Karpas-422 (cell line): ENCODE data around the gene ARHGAP33. TPM values are rescaled to one million over a fixed set of nuclear protein-coding genes. Genes with fewer than 3 reads are reported as not detected.

Source experiments
- DNase-seq: peaks from one replicate; pipeline ENCODE4 v3.0.0-alpha.2; 2015
- H2AFZ ChIP-seq: fragments of 200-600 bp; sonication (generic); 2 replicates; pipeline ENCODE4 v1.6.1; 2014; ENCODE audit warnings: antibody characterized with exemption, low read length, mixed read lengths
- H3K27ac ChIP-seq: fragments of 200-600 bp; sonication (generic); 2 replicates; pipeline ENCODE4 v1.5.1; 2014; ENCODE audit warnings: mild to moderate bottlenecking, low read length, moderate library complexity
- H3K27me3 ChIP-seq: fragments of 200-600 bp; sonication (generic); 2 replicates; pipeline ENCODE4 v1.6.1; 2014; ENCODE audit warnings: low read length, mixed read lengths
- H3K36me3 ChIP-seq: fragments of 200-600 bp; sonication (generic); 2 replicates; pipeline ENCODE4 v1.6.1; 2014; ENCODE audit warnings: low read length, mixed read lengths; ENCODE audit not compliant: insufficient read depth
- H3K4me1 ChIP-seq: fragments of 200-600 bp; sonication (generic); 2 replicates; pipeline ENCODE4 v1.6.1; 2014; ENCODE audit warnings: mild to moderate bottlenecking, low read length, mixed read lengths
- H3K4me2 ChIP-seq: fragments of 200-600 bp; sonication (generic); 2 replicates; pipeline ENCODE4 v1.6.1; 2014; ENCODE audit warnings: low read length, low read depth, mild to moderate bottlenecking; ENCODE audit not compliant: poor library complexity, severe bottlenecking
- H3K4me3 ChIP-seq: fragments of 200-600 bp; sonication (generic); 2 replicates; pipeline ENCODE4 v1.5.1; 2014; ENCODE audit warnings: mild to moderate bottlenecking, antibody characterized with exemption, low read length, mixed read lengths
- H3K79me2 ChIP-seq: fragments of 200-600 bp; sonication (generic); 2 replicates; pipeline ENCODE4 v1.6.1; 2014; ENCODE audit warnings: mild to moderate bottlenecking, low read length, mixed read lengths
- H3K9ac ChIP-seq: fragments of 200-600 bp; sonication (generic); 2 replicates; pipeline ENCODE4 v1.6.0; 2014; ENCODE audit warnings: low read length
- H3K9me2 ChIP-seq: fragments of 200-600 bp; sonication (generic), shearing (Covaris generic); replicated peaks from 2 replicates; pipeline ENCODE4 v1.6.0; 2014; ENCODE audit warnings: mild to moderate bottlenecking, low read length, moderate library complexity; ENCODE audit not compliant: insufficient read depth
- H3K9me3 ChIP-seq: fragments of 300-700, 200-600 bp; sonication (generic); 2 replicates; pipeline ENCODE4 v1.6.1; 2014; ENCODE audit warnings: low read length, mixed read lengths
- H4K20me1 ChIP-seq: fragments of 200-600 bp; sonication (generic); 2 replicates; pipeline ENCODE4 v1.6.1; 2014; ENCODE audit warnings: mild to moderate bottlenecking, antibody characterized with exemption, low read length, low read depth; ENCODE audit not compliant: insufficient read depth
- total RNA-seq: library from RNA; depleted of rRNA; stranded (reverse); fragments of >200 nt; shearing (Covaris generic); gene quantifications from 2 replicates; pipeline ENCODE4 v1.2.3, GENCODE V29; 2014; ENCODE audit warnings: low replicate concordance

ARHGAP33 gene
- total RNA-seq, 1 experiment from 2014 or later, result 5.8 TPM

DNA sequence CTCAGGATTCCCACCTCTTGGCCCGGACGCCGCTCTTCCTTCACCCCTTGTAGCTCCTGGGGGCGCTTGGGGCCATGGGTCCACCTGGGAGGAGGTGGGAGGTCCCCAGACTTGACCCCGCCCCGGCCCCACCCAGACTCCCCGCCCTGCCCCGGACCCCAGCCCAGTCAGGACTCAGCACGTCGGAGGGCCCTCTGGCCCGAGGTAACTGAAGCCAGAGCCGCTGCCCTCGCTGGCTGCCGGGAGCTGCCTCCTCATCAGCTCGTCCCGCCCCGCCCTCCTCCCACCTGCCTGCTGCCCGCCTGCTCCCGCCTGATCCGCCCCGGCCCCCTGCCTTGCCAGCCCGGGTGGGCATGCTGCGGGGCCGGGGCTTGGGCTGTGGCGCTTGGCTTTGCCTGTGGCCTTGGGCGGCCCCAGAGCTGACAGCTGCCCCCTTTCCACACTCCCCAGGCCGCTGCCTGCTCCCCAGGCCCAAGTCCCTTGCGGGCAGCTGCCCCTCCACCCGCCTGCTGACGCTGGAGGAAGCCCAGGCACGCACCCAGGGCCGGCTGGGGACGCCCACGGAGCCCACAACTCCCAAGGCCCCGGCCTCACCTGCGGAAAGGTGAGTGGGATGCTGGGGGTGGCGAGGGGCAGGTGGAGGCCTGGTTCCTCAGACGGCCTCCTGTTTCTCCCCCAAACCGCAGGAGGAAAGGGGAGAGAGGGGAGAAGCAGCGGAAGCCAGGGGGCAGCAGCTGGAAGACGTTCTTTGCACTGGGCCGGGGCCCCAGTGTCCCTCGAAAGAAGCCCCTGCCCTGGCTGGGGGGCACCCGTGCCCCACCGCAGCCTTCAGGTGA lies 9.4 kb downstream of the ARHGAP33 start:
- Histone ChIP-seq H3K9ac (no peak overlapping the region), H3K36me3 (no peaks in the 10 kb centered on the region), H2AFZ (no peak overlapping the region), H3K4me2 (no peak overlapping the region), H3K79me2 (no peaks in the 10 kb centered on the region), H3K27me3 (no peaks in the 10 kb centered on the region), H3K9me2 (no peaks in the 10 kb centered on the region), H3K4me3 (no peak overlapping the region), H3K4me1 (no peaks in the 10 kb centered on the region), H4K20me1 (no peaks in the 10 kb centered on the region), H3K27ac (no peak overlapping the region), H3K9me3 (no peaks in the 10 kb centered on the region)
- no peak for DNase-seq

DNA sequence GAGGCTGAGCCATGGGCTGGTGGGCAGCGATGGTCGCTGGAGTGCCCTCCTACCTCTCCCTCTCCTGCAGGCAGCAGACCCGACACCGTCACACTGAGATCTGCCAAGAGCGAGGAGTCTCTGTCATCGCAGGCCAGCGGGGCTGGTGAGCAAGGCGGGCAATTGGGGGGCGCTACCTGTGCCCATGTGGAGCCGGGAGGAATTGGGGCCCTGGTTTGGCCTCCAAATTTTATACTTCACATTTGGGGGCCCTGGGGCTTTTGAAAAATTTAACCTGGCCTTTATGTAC lies 9.9 kb downstream of the ARHGAP33 start:
- Histone ChIP-seq H3K4me3 (no peak overlapping the region), H3K9ac (no peak overlapping the region), H3K36me3 (no peaks in the 10 kb centered on the region), H3K79me2 (no peaks in the 10 kb centered on the region), H4K20me1 (no peaks in the 10 kb centered on the region), H3K9me2 (no peaks in the 10 kb centered on the region), H3K27ac (no peak overlapping the region), H3K4me2 (no peak overlapping the region), H2AFZ (no peak overlapping the region), H3K27me3 (no peaks in the 10 kb centered on the region), H3K9me3 (no peaks in the 10 kb centered on the region), H3K4me1 (no peaks in the 10 kb centered on the region)
- no peak for DNase-seq

DNA sequence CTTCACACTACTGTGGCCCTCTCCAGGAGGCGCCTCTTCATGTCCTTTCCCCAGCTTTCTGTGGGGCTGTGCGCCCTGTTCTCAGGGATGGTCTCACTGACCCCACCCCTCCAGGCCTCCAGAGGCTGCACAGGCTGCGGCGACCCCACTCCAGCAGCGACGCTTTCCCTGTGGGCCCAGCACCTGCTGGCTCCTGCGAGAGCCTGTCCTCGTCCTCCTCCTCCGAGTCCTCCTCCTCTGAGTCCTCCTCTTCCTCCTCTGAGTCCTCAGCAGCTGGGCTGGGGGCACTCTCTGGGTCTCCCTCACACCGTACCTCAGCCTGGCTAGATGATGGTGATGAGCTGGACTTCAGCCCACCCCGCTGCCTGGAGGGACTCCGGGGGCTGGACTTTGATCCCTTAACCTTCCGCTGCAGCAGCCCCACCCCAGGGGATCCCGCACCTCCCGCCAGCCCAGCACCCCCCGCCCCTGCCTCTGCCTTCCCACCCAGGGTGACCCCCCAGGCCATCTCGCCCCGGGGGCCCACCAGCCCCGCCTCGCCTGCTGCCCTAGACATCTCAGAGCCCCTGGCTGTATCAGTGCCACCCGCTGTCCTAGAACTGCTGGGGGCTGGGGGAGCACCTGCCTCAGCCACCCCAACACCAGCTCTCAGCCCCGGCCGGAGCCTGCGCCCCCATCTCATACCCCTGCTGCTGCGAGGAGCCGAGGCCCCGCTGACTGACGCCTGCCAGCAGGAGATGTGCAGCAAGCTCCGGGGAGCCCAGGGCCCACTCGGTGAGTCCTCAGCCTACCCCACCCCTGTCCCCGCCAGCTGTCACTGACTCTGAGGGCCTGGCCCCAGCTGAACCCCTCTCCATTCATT lies 11.2 kb downstream of the ARHGAP33 start:
- Histone ChIP-seq H3K79me2 (no peaks in the 10 kb centered on the region), H3K9me2 (no peaks in the 10 kb centered on the region), H3K9me3 (no peaks in the 10 kb centered on the region), H2AFZ (no peak overlapping the region), H3K36me3 (no peaks in the 10 kb centered on the region), H3K4me2 (no peak overlapping the region), H3K4me3 (no peak overlapping the region), H3K9ac (no peak overlapping the region), H3K4me1 (no peaks in the 10 kb centered on the region), H3K27ac (no peak overlapping the region), H4K20me1 (no peaks in the 10 kb centered on the region), H3K27me3 (no peaks in the 10 kb centered on the region)
- no peak for DNase-seq

DNA sequence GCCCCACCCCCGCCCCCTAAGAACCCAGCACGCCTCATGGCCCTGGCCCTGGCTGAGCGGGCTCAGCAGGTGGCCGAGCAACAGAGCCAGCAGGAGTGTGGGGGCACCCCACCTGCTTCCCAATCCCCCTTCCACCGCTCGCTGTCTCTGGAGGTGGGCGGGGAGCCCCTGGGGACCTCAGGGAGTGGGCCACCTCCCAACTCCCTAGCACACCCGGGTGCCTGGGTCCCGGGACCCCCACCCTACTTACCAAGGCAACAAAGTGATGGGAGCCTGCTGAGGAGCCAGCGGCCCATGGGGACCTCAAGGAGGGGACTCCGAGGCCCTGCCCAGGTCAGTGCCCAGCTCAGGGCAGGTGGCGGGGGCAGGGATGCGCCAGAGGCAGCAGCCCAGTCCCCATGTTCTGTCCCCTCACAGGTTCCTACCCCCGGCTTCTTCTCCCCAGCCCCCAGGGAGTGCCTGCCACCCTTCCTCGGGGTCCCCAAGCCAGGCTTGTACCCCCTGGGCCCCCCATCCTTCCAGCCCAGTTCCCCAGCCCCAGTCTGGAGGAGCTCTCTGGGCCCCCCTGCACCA lies 11.9 kb downstream of the ARHGAP33 start:
- no peaks in the 10 kb centered on the region for H4K20me1 ChIP-seq
- H3K4me3 ChIP-seq, result no peak overlapping the region
- H3K79me2 ChIP-seq, result no peaks in the 10 kb centered on the region
- H3K27me3 ChIP-seq, result no peaks in the 10 kb centered on the region
- H3K4me2 ChIP-seq, result no peak overlapping the region
- no peak overlapping the region for H3K27ac ChIP-seq
- no peaks in the 10 kb centered on the region for H3K36me3 ChIP-seq
- no peak for DNase-seq
- no peak overlapping the region for H3K9ac ChIP-seq
- no peaks in the 10 kb centered on the region for H3K4me1 ChIP-seq
- no peaks in the 10 kb centered on the region for H3K9me3 ChIP-seq
- no peak overlapping the region for H2AFZ ChIP-seq
- no peaks in the 10 kb centered on the region for H3K9me2 ChIP-seq

DNA sequence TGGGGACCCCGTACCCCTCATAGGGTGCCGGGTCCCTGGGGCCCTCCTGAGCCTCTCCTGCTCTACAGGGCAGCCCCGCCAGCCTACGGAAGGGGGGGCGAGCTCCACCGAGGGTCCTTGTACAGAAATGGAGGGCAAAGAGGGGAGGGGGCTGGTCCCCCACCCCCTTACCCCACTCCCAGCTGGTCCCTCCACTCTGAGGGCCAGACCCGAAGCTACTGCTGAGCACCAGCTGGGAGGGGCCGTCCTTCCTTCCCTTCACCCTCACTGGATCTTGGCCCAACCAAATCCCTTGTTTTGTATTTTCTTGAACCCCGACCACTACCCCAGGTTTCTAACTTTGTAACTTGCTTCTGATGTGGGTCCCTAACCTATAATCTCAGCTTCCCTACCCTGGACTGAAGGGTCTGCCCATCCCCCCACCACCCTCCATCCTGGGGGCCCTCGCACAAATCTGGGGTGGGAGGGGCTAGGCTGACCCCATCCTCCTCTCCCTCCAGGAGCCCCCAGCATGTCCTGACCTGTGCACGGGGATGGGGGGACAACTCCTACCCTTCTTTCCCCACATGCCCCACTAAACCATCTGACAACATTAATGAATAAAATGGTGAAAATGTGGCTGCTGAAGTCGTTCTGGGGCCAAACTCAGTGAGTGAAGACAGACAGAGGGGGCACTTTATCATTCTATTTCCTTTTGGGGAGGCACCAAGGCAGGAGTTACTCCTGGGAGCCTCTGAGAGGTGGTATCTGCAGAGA lies 13.0 kb downstream of the ARHGAP33 start:
- Histone ChIP-seq H3K27me3 (no peaks in the 10 kb centered on the region), H3K4me1 (no peaks in the 10 kb centered on the region), H4K20me1 (no peaks in the 10 kb centered on the region), H3K9ac (no peak overlapping the region), H2AFZ (no peak overlapping the region), H3K4me3 (no peak overlapping the region), H3K9me2 (no peaks in the 10 kb centered on the region), H3K27ac (no peak overlapping the region), H3K36me3 (no peaks in the 10 kb centered on the region), H3K9me3 (no peaks in the 10 kb centered on the region), H3K4me2 (no peak overlapping the region), H3K79me2 (no peaks in the 10 kb centered on the region)
- DNase-seq, result no peak

DNA sequence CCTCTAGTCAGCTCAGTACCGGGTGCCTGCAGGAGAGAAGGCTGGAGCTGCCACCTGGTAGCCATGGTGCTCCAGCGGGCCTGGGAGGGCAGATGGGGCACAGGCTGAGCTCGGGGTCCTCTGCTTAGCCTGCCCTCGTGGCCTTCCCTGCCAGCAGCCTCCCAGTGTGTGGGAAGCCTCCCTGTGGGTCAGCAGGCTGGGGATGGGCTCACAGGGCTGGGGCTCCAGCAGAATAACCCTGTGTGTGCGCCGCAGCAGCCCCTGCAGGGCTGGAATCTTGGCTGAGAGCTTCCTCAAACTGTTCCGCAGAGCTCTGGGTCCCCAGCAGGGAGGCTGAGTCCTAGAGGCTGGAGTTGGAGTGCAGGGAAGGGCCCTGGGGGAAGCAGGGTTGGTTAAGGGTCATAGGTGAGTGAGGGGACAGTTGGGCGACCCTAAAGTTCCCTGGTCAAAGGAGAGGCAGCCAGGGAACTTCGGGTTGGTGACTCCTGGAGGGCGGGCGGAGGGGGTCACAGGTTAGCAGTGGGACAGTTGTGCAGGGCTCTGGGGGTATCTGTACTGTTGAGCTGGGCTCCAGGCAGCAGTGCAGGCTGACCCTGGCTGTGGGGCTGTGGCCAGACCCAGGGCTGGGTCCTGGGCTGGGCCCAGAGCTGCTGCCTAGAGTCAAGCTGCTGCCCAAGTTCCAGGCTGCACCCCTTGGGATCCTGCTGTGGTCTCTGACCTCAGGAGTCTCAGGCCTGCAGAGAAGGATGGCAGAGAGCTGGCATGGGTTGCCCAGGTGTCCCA lies 14.0 kb downstream of the ARHGAP33 start:
- Histone ChIP-seq H3K9me3 (no peaks in the 10 kb centered on the region), H3K4me1 (no peaks in the 10 kb centered on the region), H3K36me3 (no peaks in the 10 kb centered on the region), H3K9ac (no peak overlapping the region), H3K9me2 (no peaks in the 10 kb centered on the region), H3K27me3 (no peaks in the 10 kb centered on the region), H3K4me3 (no peak overlapping the region), H4K20me1 (no peaks in the 10 kb centered on the region), H3K79me2 (no peaks in the 10 kb centered on the region), H3K27ac (no peak overlapping the region), H2AFZ (no peak overlapping the region), H3K4me2 (no peak overlapping the region)
- no peak for DNase-seq

DNA sequence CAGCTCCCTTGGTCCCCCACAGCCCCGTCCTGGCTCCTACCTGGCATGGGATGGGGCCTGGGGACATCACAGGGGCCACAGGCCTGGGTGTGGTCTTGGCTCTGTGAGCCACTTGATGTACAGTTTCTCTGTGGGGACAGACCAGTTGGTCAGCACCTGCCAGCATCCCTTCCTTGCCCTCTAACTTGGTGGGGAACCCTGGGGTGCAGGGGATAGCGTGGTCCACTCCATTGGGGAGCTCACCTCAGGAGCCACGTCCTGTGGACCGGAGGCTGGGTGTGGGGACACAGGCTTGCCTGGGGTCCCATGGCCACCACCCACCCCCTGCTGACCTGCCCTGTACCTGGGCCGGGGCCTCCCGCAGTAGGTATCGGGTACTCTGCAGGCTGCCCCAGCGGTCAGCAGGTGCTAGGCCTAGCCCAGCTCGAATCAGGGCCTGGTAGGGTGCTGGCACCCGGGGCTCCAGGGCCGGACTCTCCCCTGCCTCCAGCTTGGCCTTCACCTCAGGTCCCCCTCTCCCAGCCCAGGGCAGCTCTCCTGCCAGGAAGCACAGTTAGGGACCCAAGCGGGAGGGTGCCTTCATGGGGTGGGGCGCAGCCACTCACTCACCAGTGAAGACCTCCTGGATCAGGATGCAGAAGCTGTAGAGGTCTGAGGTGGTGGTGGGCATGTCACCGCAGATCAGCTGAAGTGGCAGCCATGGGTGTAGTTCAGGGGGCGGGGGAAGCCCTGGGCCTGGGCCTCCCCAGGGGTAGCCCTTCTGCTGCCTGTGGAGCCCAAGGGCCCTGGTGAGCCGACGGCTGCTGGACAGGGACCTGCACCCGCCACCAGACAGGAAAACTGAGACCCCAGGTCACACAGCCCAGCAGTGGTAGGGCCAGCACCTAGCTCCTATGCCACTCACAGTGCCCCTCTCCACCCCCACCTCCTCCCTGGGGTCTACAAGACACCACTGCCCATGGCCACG lies 14.9 kb downstream of the ARHGAP33 start:
- no peaks in the 10 kb centered on the region for H4K20me1 ChIP-seq
- DNase-seq, result no peak
- H3K27me3 ChIP-seq, result no peaks in the 10 kb centered on the region
- H3K27ac ChIP-seq, result no peak overlapping the region
- no peak overlapping the region for H2AFZ ChIP-seq
- H3K4me3 ChIP-seq, result no peak overlapping the region
- no peaks in the 10 kb centered on the region for H3K9me3 ChIP-seq
- no peaks in the 10 kb centered on the region for H3K79me2 ChIP-seq
- no peak overlapping the region for H3K9ac ChIP-seq
- no peaks in the 10 kb centered on the region for H3K4me1 ChIP-seq
- no peaks in the 10 kb centered on the region for H3K9me2 ChIP-seq
- H3K36me3 ChIP-seq, result no peaks in the 10 kb centered on the region
- no peak overlapping the region for H3K4me2 ChIP-seq
